Hepatocyte (in vitro differentiated cells): ENCODE measurements around the gene SDR42E1.

Experiments used
- CTCF ChIP-seq: fragments of 200-600 bp; sonication (generic); IDR thresholded peaks from 2 replicates; pipeline ENCODE4 v1.5.1; 2016; ENCODE audit warnings: antibody characterized with exemption, mild to moderate bottlenecking; ENCODE audit not compliant: poor library complexity
- EZH2 ChIP-seq: fragments of 200-600 bp; sonication (generic); IDR thresholded peaks from 2 replicates; pipeline ENCODE4 v1.6.1; 2016; ENCODE audit warnings: antibody characterized with exemption, mild to moderate bottlenecking, borderline replicate concordance

GRCh38 chr16:82033006-82033405 is 21.7 kb upstream of the SDR42E1 start:
- no peak for TF ChIP-seq CTCF
- TF ChIP-seq EZH2 = no peak
